DMS153 treated with DMSO at 0.1 percent for 48 hours (cell line): Measurements from ENCODE around the gene GDAP1L1.

Source experiments
- DNase-seq: peaks from one replicate; lab custom pipeline; 2025; ENCODE audit not compliant: unreplicated experiment; lab: John Stamatoyannopoulos, UW

GDAP1L1 gene

DNA sequence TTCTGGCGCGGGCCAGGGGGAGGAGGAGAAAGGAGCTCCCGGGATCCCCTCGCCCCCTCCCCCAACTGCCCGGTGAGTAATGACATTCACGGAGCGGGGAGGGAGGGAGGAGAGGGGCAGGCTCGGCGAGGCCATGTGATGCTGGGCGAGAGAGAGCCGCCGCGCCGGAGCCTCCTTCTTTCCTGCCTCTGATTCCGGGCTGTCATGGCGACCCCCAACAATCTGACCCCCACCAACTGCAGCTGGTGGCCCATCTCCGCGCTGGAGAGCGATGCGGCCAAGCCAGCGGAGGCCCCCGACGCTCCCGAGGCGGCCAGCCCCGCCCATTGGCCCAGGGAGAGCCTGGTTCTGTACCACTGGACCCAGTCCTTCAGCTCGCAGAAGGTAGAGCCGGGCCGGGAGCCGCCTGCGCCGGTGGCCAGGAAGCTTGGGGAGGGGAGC lies at the start of gene GDAP1L1:
Gene GDAP1L1, plus strand, starts transcription at position 178 of the 441 bp plus-strand sequence. Its CDS starts 27 bp downstream, at position 205.
- DNase-seq, result no peak

DNA sequence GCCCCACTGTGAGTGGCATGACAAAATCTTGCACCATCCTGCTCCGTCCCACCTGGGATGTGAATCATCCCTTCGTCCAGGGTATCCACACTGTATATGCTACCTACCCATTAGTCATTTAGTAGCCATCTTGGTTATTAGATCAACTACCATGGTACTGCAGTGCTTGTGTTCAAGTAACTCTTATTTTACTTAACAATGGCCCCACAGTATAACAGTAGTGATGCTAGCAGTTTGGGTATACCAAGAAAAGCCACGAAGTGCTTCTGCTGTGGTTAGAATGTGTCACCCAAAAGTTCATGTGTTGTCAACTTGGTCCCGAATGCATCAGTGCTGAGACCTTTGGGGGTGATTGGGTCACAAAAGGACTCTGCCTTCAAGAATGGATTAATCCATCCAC lies 48.2 kb upstream of the GDAP1L1 start:
- no peak for DNase-seq

DNA sequence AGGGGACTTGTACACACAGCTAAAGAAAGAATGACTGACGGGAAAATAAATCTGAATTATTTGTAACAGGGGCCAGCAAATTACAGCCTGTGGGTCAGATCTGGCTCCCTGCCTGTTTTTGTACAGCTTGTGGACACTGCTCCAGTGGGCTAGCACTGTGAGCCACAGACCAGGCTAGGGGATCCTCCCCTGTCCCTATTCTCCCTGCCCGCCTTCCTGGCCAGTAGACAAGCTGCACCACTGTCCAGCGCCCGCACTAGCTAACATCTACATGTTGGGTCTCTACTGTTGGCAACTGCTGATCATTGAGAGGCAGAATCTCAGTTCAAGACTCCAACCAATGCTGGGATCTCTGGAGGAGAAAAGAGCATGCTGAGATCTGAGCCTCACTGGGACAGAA lies 47.2 kb upstream of the GDAP1L1 start:
- no peak for DNase-seq

DNA sequence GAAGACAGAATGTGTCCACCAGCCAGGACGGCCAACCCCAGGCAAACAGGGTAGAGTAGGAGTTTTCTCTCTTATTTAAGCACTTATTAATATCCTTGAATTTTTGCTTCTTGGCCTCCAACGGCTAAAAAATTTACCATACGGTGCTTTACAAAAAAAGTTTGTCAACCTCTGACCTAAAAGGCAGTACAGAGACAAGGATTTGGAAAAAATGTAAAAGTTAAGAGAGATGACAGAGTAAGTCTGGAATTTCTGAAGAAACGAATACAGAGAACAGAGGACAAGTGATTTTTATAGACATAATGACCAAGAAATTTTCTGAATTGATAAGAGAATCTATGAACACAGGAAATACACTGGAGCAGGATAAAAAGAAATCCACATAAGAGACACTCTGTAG lies 46.7 kb upstream of the GDAP1L1 start:
- no peak for DNase-seq

DNA sequence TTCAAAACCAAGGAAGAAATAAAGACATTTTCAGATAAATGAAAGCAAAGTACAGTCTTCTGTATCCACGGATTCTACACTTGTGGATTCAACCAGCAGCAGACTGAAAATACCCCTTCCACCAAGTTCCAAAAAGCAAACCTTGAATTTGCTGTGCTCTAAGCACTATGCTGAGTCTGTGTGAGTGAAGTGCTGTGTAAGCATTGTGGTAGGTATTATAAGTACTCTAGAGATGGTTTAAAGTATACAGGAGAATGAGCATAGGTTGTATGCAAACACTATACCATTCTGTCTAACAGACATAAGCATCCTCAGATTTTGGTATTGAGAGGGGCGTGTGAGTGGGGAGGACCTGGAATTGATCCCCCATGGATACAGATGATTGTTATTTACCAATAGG lies 46.1 kb upstream of the GDAP1L1 start:
- no peak for DNase-seq

DNA sequence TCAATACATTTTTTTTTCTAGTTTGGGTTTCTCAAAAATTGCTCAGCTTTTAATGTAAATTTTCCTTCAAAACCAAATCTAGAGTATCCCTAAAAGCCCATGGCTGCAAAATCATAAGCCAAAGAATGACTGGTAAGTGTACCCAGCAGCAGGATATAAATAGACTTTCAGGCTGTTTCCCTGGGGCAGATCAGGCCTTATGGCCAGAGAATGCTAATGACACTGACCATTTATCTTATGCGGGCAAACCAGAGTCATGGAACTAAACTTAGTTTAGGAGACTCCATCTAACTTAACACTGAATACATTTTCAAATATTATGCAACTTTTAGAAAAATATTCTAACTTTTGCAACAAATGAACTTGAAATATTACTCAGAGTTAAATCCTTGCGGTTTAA lies 43.9 kb upstream of the GDAP1L1 start:
- DNase-seq, result no peak

DNA sequence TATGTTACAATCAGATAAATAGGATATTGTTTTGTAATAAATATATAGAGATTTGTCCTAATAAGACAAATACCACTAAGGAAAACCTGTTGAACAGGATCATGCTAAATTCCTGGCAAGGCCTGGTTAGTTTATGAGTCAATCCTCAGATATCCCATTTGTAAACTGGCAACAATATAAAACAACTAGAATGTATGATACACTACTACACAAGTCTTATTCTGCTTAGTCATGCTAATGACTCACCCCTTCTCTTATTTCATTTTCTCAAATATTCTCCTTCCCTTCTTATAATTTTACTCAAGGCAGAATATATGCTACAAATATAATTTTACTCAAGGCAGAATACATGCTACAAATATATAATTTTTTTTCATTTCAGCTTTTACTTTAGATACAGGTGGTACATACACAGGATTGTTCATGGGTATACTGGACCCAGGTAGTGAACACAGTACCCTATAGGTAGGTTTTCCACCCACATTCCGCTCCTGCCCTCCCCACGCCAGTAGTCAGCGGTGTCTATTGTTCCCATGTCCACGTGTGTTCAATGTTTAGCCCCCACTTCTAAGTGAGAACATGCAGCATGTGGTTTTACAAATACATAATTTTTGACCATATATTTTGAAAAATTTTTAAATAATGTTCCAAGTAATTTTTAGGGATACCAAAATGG lies 42.8 kb upstream of the GDAP1L1 start:
- DNase-seq, result no peak

DNA sequence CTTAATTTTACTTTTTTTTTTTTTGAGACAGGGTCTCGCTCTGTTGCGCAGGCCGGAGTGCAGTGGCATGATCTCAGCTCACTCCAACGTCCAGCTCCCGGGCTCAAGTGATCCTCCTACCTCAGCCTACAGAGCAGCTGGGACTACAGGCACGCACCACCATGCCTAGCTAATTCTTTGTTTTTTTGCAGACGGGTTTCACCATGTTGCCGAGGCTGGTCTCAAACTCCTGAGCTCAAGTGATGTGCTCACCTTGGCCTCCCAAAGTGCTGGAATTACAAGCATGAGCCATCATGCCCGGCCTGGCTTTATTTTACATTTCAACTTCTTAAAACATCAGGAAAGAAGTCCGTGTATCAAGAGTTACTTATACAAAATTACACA lies 42.3 kb upstream of the GDAP1L1 start:
- DNase-seq, result no peak

DNA sequence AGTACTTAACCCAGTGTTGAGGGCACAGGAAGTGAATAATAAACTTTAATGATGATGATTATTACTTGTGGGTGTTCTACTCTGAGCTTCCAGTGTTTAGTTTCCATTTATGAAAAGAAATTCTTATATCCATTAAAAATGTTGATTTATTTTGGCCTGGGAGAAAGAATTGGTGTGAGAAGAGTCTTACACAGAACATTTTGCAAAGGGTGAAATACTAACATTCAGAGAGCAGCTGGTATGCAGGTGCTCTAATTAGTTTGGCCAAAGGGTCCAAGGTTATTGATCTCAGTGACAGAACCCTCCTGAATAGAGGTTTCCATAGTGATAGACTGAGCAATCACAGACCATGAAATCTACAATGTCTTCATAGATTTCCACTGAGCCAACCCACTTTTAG lies 41.0 kb upstream of the GDAP1L1 start:
- no peak for DNase-seq

DNA sequence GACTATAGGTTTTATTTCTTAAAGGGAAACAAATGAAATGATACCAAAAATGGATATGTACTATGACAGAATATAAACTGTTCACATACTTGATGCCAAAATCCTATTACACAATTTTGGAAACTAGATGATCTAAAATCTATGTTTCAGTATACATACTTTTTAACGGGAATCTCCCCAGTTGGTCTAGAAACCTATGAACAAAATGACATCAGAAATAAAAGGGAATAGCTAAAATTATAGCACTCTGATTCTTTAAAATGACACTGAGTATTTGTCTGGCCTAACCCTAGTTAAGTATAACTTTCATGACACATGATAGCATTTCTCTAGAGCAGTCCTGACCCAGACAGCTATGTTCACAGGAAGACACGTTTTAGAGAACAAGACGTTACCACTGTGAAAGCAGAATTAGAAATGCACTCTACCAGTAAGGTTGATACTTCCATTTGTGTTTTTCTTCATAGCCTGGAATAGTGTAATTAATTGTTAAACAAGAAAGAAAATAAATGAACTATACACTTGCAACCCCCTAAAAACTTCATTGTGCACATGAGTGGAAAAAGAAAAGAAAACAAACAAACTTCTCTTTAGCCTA lies 39.9 kb upstream of the GDAP1L1 start:
- DNase-seq, result no peak

DNA sequence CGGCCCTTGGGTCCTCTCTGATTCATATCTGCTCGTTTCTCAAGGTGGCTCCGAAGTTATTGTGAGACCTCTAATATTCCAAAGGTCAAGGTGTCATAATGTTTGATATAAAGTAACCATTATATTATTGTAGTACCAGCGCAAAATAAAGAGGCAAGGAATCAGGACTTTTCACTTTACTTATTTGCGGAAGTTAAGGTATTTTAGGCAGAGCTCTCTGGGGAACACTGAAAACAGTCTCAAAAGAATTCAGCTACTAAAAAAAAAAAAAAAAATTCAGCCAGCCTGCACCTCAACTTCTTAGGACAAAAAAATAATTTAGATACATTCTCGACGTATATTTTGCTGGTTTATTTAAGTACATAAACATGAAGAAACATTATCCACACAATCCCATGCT lies 38.9 kb upstream of the GDAP1L1 start:
- no peak for DNase-seq

DNA sequence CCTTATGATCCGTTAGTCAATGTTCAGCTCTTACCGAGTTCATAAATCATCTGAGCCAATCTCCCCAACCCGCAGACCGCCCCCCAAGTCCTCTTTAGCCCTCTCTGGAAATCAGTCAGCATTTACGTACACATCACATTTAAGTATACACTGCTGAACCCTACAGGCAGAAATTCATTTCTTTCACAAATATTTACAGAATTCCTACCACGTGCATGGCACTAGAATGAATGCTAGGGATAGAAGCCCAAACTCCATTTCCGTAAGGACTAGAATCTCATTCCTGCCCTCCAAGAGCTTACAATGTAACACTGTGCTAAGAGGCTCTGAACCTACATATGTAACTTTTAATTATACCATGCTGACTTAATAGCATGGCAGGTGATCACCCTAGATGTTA lies 38.3 kb upstream of the GDAP1L1 start:
- DNase-seq, result no peak

DNA sequence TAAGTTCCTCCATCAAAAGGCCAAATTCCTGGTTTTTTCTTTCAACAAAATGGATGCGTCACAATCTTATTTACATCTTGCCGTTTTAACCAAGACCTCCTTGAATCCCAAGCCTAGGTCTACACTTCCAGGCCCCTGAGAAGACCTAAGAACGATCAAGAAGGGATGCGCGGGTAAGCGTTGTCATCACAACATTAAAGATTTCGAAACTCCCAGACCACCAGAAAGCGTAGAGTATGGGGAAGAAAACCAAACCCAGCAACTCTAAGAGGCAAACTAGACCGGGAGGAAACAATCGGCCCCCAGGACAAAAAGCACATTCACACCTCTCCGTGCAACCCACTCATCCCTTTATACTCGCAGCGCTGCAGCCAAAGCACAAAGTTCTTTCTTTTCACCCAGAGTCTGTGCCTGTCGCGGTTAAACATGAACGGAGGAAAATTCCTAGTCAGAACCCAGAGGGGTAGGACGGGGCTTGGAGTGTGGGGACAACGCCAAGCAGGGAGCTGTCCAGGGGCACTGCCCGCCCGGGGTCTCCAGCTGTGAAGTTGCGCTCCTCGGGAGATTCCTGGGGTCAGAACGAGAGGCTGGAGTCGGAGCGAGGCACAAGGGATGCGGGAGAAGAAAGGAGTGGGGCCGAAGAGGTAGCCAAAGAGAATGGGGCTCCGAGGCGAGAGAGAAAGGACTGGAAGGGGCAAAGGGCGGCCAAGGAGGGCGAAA lies 37.3 kb upstream of the GDAP1L1 start:
- DNase-seq, result no peak

DNA sequence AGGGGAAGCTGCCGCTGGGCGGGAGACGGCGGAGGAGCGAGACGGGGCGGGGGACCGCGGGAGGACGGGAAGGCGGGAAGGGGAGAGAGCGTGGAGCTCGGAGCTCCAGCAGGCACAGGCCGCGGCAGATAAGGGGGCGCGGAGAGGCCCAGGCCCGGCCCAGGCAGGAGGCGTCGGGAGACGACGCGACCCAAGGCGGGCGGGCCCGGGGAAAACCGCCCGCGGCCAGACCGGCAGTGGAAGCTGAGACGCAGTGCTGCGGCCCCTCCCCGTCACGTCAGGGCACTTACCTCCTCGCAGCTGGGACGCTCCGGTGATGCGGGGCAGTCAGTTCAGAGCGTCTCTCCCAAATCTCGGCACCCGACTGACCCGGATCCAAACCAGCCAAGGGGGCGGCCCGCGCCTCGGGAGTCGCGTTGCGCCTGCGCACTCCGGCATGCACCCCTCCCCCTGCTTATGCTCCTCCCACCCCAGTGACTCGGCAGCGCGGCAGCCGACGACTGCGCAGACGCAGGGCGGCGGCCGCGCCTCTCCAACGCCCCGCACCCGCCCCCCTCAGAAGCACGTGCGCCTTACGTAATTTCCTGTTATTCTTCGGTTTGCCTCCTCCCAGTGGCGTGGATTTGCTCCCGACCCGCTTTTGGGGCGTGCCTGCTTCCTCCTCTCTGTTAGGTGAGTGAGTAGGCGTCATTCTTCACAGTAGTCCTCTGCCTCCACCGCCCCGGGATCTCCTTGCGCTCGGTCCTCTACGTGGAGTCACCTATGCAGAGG lies 36.5 kb upstream of the GDAP1L1 start, which contains the start of gene OSER1:
Gene OSER1, minus strand, starts transcription at position 366 of the 771 bp plus-strand sequence. CDS start 3,814 bp downstream, outside the sequence.
- DNase-seq, result peak; percentile 89

DNA sequence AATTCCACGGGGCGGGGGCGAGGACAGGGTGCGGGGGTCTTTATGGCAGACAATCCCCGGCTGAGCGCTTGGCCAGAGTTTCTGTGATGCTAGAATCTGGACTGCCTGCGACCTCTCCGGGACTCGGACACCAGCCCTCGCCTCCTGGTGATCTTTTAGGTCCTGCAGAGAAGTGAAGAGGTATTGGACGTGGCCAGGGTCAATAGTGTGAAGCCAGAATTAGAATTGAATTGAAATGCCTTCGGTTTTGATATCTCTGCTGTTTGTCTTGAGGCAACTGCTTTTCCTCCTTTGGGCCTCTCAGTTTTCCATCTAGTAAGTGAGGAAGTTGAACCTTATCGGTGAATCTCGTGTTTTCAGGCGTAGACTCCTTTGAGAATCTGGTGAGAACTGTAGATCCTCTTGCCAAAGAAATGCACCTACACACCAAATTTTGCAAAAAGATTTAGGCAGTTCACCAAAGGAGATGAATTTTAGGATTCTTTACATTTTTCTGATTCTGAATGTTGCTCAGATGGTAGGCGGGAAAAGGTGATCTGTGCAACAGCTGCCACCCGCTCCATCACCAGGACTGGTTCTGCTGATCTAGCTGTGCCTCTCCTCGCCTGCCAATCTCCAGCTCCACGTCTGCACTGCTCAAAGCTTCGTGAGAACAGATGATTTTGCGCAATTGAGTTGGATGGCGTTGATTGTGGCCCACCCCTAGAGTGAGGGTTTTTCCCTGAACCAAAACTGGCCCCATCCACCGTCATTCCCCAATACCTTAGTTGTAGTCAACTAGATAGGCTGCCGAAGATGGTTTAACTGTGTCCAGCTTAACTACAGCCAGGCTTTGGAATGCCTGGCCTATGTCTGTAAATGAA lies 35.7 kb upstream of the GDAP1L1 start:
- DNase-seq, result peak; percentile 33

DNA sequence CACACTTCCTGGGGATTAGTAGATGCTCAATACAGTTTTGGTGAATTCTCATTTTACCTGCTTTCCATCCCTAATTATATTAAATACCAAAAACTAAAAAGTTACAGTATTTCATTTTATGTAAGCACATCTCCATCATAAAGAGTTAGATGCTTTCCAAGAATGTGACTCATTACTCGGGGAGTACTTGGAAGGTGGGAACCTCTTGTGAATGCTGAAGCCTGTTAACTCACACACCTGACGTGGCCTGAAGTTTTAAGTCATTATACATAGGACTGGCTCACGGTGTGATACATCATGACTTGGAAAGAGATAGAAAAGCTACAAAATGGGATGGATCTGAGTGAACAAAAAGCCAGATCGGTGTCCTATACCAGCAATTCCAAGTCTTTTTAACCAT lies 34.3 kb upstream of the GDAP1L1 start:
- no peak for DNase-seq

DNA sequence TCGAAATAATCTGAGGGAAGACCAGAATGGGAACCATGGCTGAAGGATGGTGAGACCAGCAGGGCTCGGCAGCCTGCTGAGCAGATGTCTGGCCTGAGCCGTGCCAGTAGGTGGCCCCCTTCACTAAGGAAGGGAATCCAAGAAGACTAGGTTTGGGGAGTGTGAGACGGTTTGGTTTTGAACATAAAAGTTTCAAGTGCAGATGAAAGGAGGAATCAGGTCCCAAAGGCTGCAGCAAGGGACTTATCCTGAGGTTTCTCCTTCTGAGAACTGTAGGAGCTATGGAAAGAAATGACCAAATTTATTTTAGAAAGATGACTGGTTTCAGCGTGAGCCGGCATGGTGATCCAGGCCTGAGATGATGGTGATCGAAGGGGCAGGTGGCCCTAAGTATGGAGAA lies 32.0 kb upstream of the GDAP1L1 start:
- peak; percentile 5 for DNase-seq

DNA sequence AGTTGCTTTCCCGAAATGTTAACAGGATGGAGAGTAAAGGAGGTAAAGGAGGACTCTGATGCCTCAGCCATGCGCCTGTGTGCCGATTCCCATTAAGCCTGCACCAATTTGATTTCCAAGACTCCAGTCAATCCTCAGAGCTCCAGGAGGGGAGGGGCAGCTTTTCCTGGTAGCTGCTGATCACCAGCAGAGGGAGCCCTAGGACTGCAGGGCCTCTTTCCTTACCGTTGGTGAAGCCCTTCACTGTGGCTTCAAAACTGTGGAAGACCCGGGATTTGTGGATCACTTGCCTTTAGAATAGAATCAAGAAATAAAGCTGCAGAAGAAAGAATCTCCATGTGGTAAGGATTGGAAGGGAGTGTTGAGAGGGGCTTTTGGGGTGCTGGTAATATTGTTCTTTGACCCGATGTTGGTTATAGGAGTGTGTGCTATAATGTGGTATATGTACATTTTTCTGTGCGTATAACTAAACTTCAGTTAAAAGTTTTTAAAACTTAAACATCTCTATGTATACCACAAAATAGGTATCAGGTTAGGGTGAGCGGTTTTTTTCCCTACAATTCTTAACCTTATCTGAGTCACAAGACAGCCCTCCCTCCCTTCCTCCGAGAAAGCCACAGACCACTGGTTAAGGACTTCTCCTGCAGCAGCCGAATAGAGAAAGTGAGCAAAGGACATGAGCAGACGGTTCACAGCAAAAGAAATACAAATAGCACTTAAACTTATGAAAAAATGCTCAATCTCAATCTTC lies 29.6 kb upstream of the GDAP1L1 start:
- DNase-seq, result peak; percentile 75

DNA sequence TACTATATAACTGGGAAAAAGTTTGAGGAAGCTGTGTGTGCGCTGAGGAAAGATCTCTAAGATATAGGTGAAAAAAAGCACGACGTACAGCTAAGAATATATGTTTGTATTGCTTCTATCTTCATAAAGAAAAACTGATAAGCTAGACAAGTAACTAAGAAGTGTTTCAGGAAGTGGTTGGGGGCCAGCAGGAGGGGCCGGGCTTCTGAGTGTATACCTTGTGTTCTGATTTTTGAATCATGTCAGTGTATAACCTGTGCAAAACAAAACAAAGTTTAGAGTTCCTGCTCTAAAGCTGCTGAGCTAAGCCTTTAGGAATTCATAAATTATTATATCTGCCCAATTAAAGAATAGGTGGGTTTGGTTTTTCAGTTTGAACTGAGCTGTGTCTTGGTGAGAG lies 28.7 kb upstream of the GDAP1L1 start:
- no peak for DNase-seq
